ENCODE measurements around the gene PTMS.

Gene PTMS

DNA sequence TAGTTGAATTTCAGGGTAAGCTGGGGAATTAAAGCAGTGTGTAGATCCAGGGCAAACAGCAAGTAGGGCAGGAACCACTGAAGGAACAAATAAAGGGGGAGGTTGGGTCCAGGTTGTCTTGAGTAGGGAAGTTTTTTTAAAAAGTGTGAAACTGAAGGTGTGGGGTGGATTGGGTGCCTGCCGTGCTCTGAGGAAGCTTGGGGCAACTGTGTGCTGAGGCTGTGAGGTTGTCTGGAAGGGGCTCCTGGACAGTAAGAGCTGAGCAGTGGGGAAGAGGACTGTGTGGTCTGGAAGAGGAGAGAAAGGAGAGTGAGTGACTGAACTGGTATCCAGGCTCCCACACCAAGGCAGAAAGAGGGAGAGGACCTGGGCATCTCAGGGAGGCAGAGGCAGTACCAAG is 44.6 kb downstream of the PTMS start:
- no peak overlapping the region for H3K4me3 ChIP-seq (ENCODE audit: low read depth, low read length)
- TF ChIP-seq, protein P1, sequence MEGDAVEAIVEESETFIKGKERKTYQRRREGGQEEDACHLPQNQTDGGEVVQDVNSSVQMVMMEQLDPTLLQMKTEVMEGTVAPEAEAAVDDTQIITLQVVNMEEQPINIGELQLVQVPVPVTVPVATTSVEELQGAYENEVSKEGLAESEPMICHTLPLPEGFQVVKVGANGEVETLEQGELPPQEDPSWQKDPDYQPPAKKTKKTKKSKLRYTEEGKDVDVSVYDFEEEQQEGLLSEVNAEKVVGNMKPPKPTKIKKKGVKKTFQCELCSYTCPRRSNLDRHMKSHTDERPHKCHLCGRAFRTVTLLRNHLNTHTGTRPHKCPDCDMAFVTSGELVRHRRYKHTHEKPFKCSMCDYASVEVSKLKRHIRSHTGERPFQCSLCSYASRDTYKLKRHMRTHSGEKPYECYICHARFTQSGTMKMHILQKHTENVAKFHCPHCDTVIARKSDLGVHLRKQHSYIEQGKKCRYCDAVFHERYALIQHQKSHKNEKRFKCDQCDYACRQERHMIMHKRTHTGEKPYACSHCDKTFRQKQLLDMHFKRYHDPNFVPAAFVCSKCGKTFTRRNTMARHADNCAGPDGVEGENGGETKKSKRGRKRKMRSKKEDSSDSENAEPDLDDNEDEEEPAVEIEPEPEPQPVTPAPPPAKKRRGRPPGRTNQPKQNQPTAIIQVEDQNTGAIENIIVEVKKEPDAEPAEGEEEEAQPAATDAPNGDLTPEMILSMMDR (IDR thresholded peaks at IDR 0.05; ENCODE audit: low read depth, low read length, missing control alignments), result no peak
- DNase-seq (ENCODE audit: low read depth), result no peak

DNA sequence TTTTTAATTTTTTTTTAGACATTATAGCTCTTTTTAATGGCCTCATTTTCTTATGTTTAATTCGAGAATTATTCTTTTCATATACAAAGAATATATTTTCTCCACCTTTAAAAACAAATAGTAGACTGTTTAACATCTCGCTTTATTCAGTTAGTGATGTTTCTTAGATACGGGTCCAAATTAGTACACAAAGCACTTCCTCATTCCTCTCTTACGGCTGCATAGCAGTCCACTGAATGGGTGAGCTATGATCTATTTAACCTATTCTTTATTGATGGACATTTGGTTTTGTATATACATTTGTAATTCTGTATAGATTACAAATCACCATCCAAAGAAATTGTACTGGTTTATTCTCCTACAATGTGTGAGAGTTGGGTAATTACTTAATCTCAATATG is 47.2 kb downstream of the PTMS start:
- no peak overlapping the region for H3K4me3 ChIP-seq (ENCODE audit: low read depth, low read length)
- TF ChIP-seq, protein P1 (IDR thresholded peaks at IDR 0.05; ENCODE audit: low read depth, low read length, missing control alignments), result no peak
- DNase-seq (ENCODE audit: low read depth), result no peak

DNA sequence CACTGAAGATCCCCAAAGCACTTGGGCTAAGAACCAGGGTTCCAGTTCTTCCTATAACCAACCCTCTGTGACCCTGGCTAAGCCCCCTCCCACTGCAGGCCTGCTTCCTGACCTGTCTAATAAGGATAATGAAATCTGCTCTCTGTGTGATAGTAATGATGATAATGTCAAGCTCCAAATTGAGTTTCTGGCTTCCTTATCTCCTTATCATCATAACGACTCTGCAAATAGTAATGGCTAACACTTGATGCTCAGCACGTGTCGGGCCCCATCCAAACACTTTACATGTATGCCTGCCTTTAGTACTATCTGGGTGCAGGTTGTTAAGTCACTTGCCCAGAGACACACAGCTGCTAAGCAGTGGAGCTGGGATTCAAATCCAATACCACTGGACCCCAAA is 50.4 kb downstream of the PTMS start:
- no peak overlapping the region for H3K4me3 ChIP-seq (ENCODE audit: low read depth, low read length)
- TF ChIP-seq, protein P1 (IDR thresholded peaks at IDR 0.05; ENCODE audit: low read depth, low read length, missing control alignments), result no peak
- no peak for DNase-seq (ENCODE audit: low read depth)

DNA sequence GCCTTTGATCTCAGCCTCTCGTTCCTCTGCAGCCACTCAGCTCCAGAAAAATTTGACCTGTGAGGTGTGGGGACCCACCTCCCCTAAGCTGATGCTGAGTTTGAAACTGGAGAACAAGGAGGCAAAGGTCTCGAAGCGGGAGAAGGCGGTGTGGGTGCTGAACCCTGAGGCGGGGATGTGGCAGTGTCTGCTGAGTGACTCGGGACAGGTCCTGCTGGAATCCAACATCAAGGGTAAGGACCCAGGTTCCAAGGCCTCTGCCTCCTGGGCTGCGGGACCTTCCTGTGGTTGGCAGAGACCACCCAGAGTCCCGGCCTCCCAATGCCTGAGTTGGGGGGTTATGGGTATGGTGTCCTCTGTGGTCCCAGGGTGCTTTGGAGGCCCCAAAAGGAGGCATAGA is 50.9 kb downstream of the PTMS start:
- DNase-seq (ENCODE audit: low read depth), result no peak
- TF ChIP-seq, protein P1 (IDR thresholded peaks at IDR 0.05; ENCODE audit: low read depth, low read length, missing control alignments), result no peak
- no peak overlapping the region for H3K4me3 ChIP-seq (ENCODE audit: low read depth, low read length)

DNA sequence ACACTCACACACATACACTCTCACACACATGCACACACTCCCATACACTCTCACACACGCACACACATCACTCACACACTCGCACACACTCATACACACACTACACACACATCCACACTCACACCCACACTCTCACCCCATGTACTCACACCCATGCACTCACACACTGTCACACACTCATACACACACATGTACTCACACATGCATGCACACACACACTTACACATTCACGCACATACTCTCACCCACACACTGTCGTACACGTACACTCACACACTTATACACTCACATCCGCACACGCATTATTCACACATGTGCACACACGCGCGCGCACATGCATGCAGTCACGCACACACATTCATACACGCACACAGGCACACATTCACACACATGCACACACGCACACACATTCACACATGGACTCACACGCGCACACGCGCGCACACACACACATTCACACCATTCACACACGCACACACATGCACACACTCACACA is 51.5 kb downstream of the PTMS start:
- DNase-seq (ENCODE audit: low read depth), result peak; percentile 12
- TF ChIP-seq, protein P1 (IDR thresholded peaks at IDR 0.05; ENCODE audit: low read depth, low read length, missing control alignments), result no peak
- no peak overlapping the region for H3K4me3 ChIP-seq (ENCODE audit: low read depth, low read length)

DNA sequence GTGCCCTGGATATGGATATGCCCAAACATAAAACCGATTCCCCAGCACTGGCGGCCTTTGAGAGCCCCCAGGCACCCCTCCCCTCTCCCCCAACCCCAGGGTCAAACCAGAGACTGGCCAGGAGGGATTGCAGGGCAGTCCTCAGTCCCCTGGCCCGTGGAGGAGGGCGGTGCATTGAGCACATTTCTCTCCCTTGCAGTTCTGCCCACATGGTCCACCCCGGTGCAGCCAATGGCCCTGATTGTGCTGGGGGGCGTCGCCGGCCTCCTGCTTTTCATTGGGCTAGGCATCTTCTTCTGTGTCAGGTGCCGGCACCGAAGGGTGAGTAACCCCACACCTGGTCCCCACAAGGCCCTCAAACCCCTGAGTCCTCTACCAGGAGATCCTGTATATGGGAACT is 52.1 kb downstream of the PTMS start:
- DNase-seq (ENCODE audit: low read depth), result no peak
- no peak overlapping the region for H3K4me3 ChIP-seq (ENCODE audit: low read depth, low read length)

DNA sequence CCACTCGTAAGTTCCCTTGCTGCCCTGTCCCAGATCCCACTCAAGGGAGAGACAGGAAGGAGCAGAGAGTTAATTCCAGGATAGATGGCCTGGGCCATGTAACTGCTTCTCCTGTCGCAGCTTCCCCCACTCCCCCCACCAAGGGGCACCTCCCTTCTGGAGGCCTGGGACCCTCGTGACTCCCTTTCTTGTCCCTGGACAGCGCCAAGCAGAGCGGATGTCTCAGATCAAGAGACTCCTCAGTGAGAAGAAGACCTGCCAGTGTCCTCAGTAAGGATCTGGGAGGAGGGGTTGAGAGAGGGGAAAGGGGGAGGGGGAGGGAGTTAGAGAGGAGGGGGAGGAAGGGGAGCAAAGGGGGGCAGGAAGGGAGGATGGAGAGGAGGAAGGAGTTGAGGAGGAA is 52.5 kb downstream of the PTMS start:
- TF ChIP-seq, protein P1 (IDR thresholded peaks at IDR 0.05; ENCODE audit: low read depth, low read length, missing control alignments), result no peak
- no peak for DNase-seq (ENCODE audit: low read depth)
- no peak overlapping the region for H3K4me3 ChIP-seq (ENCODE audit: low read depth, low read length)

More for the DNA sequence above, 52.1 kb downstream of the PTMS start:
- TF ChIP-seq, protein P1 (IDR thresholded peaks at IDR 0.05; ENCODE audit: low read depth, low read length, missing control alignments), result no peak
